Gastrocnemius medialis (tissue), 4 donors: ENCODE data around the gene NET1. TPM values are rescaled to one million over a fixed set of nuclear protein-coding genes. Genes with fewer than 3 reads are reported as not detected.

Source experiments
- ATAC-seq, 2 donors: fragments of 150-250 bp; one replicate each; pipeline ENCODE4 v1.9.1; 2016
- DNase-seq, 2 donors: peaks; one replicate each; pipeline ENCODE4 v3.0.0-alpha.2; 2019
- H3K27ac ChIP-seq, 4 donors: fragments of 200-600 bp; sonication (generic); 1 replicate in 1 of 4; 2 replicates in 3 of 4; pipeline ENCODE4 v1.5.1; 2016 to 2018; ENCODE audit warnings: mild to moderate bottlenecking in 2 of 4, moderate library complexity in 1 of 4
- H3K27me3 ChIP-seq, 3 donors: fragments of 200-600 bp; sonication (generic) in 2 of 3; 1 replicate in 1 of 3; 2 replicates in 2 of 3; pipeline versions ENCODE4 v1.5.1 to v1.6.0; 2016 to 2019; ENCODE audit warnings: mild to moderate bottlenecking in 1 of 3, moderate library complexity in 1 of 3
- H3K36me3 ChIP-seq, 2 donors: fragments of 200-600 bp; sonication (generic) in 1 of 2; one replicate each; pipeline ENCODE4 v1.5.1; 2017 to 2018
- H3K4me1 ChIP-seq, 2 donors: fragments of 200-600 bp; sonication (generic) in 1 of 2; one replicate each; pipeline ENCODE4 v1.5.1; 2016 to 2017; ENCODE audit warnings: mild to moderate bottlenecking in 2 of 2
- H3K4me3 ChIP-seq, 4 donors: fragments of 200-600 bp; sonication (generic) in 3 of 4; 1 replicate in 1 of 4; 2 replicates in 3 of 4; pipeline ENCODE4 v1.5.1; 2016 to 2019; ENCODE audit warnings: mild to moderate bottlenecking in 2 of 4
- H3K9me3 ChIP-seq, 3 donors: fragments of 200-600 bp; sonication (generic) in 2 of 3; 1 replicate in 1 of 3; 2 replicates in 2 of 3; pipeline ENCODE4 v1.5.1; 2016 to 2019
- CTCF ChIP-seq, 5 experiments: fragments of 450-650 bp in 3 of 5; fragments of 200-600 bp in 2 of 5; sonication (generic) in 2 of 5; IDR thresholded peaks in 4 of 5; conservative IDR thresholded peaks in 1 of 5; 1 replicate in 4 of 5; 2 replicates in 1 of 5; pipeline ENCODE4 v1.5.1; 2016 to 2019; ENCODE audit warnings: antibody characterized with exemption in 5 of 5, mild to moderate bottlenecking in 3 of 5, moderate library complexity in 3 of 5
- POLR2A ChIP-seq, 2 donors: fragments of 450-650 bp; IDR thresholded peaks; one replicate each; pipeline ENCODE4 v1.6.1; 2017; ENCODE audit warnings: antibody characterized with exemption in 2 of 2, mild to moderate bottlenecking in 2 of 2, moderate library complexity in 2 of 2
- in situ Hi-C, 4 donors: fragments of 200-750 bp; cut with MboI; loops; one replicate each; pipeline versions ENCODE4 v1.15.0 to v1.8.0; 2017; ENCODE audit warnings: low sequenced_read_pairs in 4 of 4
- intact Hi-C: fragments of 100-400 bp; cut with DNase I; formaldehyde crosslinking; loops from one replicate; pipeline ENCODE4 v1.15.1; 2023; ENCODE audit warnings: low total_unique reads
- total RNA-seq, 4 donors: library from RNA; depleted of rRNA; stranded (reverse); fragments of >200 nt; gene quantifications; one replicate each; pipeline versions ENCODE4 v1.1.0 to v1.2.3, GENCODE V29; 2016

Gene NET1
- total RNA-seq, 4 donors from 2014 or later = 19.8 to 76.4 (median 36.3) TPM

- no peak for DNase-seq
- no peaks in the 10 kb centered on the region for H3K9me3 ChIP-seq
- intact Hi-C loops = loop anchor here (1.0 to 10.0 kb wide), 3 partner anchors 92 to 430 kb away; no protein-coding TSS in a partner anchor
- H3K4me3 ChIP-seq = no peak overlapping the region
- H3K4me1 ChIP-seq = peaks cover 13 to 14% of the 10 kb centered on the region in 2 donors
- H3K36me3 ChIP-seq = no peaks in the 10 kb centered on the region
- TF ChIP-seq CTCF (IDR thresholded peaks at IDR 0.05 in 4 of 5, conservative IDR thresholded peaks at IDR 0.05 in 1 of 5) (peak; percentile 46 to 86 (median 78)), POLR2A (IDR thresholded peaks at IDR 0.05) (no peak)
- in situ Hi-C loops = loop anchor here (5.0 to 25.0 kb wide), 3 partner anchors 180 to 432 kb away; no protein-coding TSS in a partner anchor
- no peaks in the 10 kb centered on the region for H3K27me3 ChIP-seq
- ATAC-seq = peak; percentile 33 to 35
- no peak overlapping the region for H3K27ac ChIP-seq
Measured at GRCh38 chr10:5442065-5442989, 30.0 kb downstream of the NET1 start.

- DNase-seq (no peak), ATAC-seq (no peak)
- no peak for TF ChIP-seq POLR2A (IDR thresholded peaks at IDR 0.05)
- no peak for TF ChIP-seq CTCF (IDR thresholded peaks at IDR 0.05 in 4 of 5, conservative IDR thresholded peaks at IDR 0.05 in 1 of 5)
- Histone ChIP-seq H3K36me3 (no peaks in the 10 kb centered on the region), H3K9me3 (no peaks in the 10 kb centered on the region), H3K27ac (no peak overlapping the region), H3K4me1 (peaks cover 14 to 18% of the 10 kb centered on the region in 2 donors), H3K4me3 (no peak overlapping the region), H3K27me3 (no peaks in the 10 kb centered on the region)
- intact Hi-C loops (loop anchor here (1.0 to 10.0 kb wide), 3 partner anchors 92 to 429 kb away; no protein-coding TSS in a partner anchor), in situ Hi-C loops (loop anchor here (5.0 to 25.0 kb wide), 3 partner anchors 179 to 432 kb away; no protein-coding TSS in a partner anchor)
Measured at GRCh38 chr10:5442990-5443370, 30.6 kb downstream of the NET1 start.

- DNase-seq = no peak
- TF ChIP-seq CTCF (IDR thresholded peaks at IDR 0.05 in 4 of 5, conservative IDR thresholded peaks at IDR 0.05 in 1 of 5) = no peak
- TF ChIP-seq POLR2A (IDR thresholded peaks at IDR 0.05) = no peak
- no peak overlapping the region for H3K4me3 ChIP-seq
- no peaks in the 10 kb centered on the region for H3K9me3 ChIP-seq
- peaks cover 14 to 22% of the 10 kb centered on the region in 2 donors for H3K4me1 ChIP-seq
- in situ Hi-C loops = loop anchor here (5.0 to 25.0 kb wide), 3 partner anchors 179 to 431 kb away; no protein-coding TSS in a partner anchor
- H3K27me3 ChIP-seq = no peaks in the 10 kb centered on the region
- H3K36me3 ChIP-seq = no peaks in the 10 kb centered on the region
- H3K27ac ChIP-seq = no peak overlapping the region
- ATAC-seq = no peak
- intact Hi-C loops = loop anchor here (5.0 to 10.0 kb wide), 2 partner anchors 91 to 429 kb away; no protein-coding TSS in a partner anchor
Measured at GRCh38 chr10:5443429-5443828, 31.1 kb downstream of the NET1 start.

- Histone ChIP-seq H3K36me3 (no peaks in the 10 kb centered on the region), H3K9me3 (no peaks in the 10 kb centered on the region), H3K27ac (no peak overlapping the region), H3K27me3 (no peaks in the 10 kb centered on the region), H3K4me1 (peaks cover 24 to 31% of the 10 kb centered on the region in 2 donors), H3K4me3 (no peak overlapping the region)
- intact Hi-C loops (loop anchor here (10.0 kb wide), 1 partner anchor 90 kb away; no protein-coding TSS in a partner anchor), in situ Hi-C loops (loop anchor here in 2 of 4 donors (10.0 to 25.0 kb wide), 2 partner anchors 417 to 430 kb away; no protein-coding TSS in a partner anchor)
- no peak for DNase-seq
- no peak for ATAC-seq
- TF ChIP-seq POLR2A (IDR thresholded peaks at IDR 0.05) (no peak), CTCF (IDR thresholded peaks at IDR 0.05 in 4 of 5, conservative IDR thresholded peaks at IDR 0.05 in 1 of 5) (no peak)
Measured at GRCh38 chr10:5445006-5445405, 32.6 kb downstream of the NET1 start.
